Urothelium cell line (cell line): Measurements from ENCODE around the gene MSH2.

ENCODE experiments used
- DNase-seq: peaks from one replicate; pipeline ENCODE4 v3.0.0; 2011; ENCODE audit warnings: low spot score, mixed read lengths
- FAIRE-seq: peaks from 2 replicates; lab custom pipeline; 2011; peaks lifted over from hg19 to GRCh38; lab: Jason Lieb, UNC

Gene MSH2

DNA sequence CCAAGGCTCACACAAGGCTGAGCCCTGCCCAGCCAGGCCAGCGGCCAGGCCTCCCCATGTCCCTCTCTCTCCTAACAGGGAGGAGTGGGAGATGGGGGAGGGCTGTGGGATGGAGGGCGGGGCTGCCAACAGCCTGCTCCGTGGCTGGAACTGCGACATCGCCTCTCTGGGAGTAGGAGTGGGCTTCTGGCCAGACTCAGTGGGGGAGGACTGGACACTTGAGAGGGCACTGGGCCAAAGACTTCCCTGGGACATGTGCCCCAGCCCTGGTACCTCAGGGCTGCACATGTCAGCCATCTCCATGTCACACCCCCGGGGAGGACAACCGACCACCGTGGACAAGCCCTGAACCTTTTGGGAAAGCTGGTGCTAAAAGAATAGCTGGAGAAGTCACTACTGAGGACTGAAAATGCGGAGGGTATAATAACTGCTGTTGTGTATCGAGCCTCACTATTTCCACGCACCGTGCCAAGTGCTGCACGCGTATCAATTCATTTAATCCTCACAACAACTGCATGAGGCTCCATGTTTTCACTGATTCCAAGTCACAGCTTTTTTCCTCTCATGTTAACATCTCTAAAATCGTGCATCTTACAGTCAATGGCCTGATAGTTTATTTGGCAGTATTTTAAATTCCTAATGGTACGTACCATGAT, 127.3 kb downstream of the MSH2 start:
- DNase-seq (no peak), FAIRE-seq (peak; percentile 23)

DNA sequence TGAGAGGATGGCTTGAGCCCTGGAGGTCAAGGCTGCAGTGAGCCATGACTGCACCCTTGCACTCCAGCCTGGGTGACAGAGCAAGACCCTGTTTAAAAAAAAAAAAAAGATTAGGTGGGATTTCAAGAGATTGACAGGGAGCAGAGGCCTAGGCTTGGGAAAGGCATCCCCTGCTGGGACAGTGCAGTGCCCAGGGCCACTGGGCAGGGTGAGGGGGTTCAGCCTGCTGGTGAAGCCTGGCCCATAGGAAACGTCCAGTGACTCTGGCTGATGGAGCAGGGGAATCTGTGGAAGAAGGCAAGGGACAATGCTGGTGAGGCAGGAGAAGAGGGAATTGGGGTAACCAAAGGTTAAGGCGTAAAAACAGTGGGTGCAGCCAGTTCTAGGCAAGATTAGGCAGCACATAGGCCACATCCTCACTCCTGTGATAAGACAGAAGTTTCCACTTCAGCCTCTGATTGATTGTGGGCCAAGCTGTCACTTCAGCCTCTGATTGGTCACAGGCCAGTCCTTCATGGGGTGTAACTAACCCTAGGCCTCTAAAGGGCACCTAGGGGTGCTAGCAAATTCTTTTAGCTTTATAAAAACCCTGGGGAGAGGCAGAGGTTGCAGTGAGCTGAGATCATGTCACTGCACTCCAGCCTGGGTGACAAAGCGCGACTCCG, 128.6 kb downstream of the MSH2 start:
- DNase-seq (no peak), FAIRE-seq (no peak)
